Natural killer cell (primary cell): ENCODE data around the gene RTKN2. TPM values are rescaled to one million over a fixed set of nuclear protein-coding genes. Genes with fewer than 3 reads are reported as not detected.

Source experiments
- ATAC-seq, 3 donors: fragments of 150-1000 bp in 2 of 3; fragments of 200-7000 bp in 1 of 3; cut with Tn5 transposase; 1 replicate in 1 of 3; 2 replicates in 2 of 3; pipeline ENCODE4 v1.10.0; 2021; ENCODE audit warnings: mild to moderate bottlenecking in 2 of 3, moderate library complexity in 2 of 3
- DNase-seq, 2 donors: peaks; one replicate each; pipeline versions ENCODE4 v3.0.0 to v3.0.0-alpha.2; 2013 to 2021; ENCODE audit warnings: mixed read lengths in 1 of 2
- H3K27ac ChIP-seq: one replicate; pipeline ENCODE4 v1.5.1; 2013; ENCODE audit warnings: mild to moderate bottlenecking, low read length
- H3K27me3 ChIP-seq: one replicate; pipeline ENCODE4 v1.6.1; 2013; ENCODE audit warnings: low read length; ENCODE audit not compliant: control insufficient read depth, insufficient read depth
- H3K36me3 ChIP-seq: one replicate; pipeline ENCODE4 v1.6.1; 2013; ENCODE audit warnings: low read length; ENCODE audit not compliant: control insufficient read depth, insufficient read depth
- H3K4me1 ChIP-seq: one replicate; pipeline ENCODE4 v1.6.1; 2013; ENCODE audit warnings: low read length; ENCODE audit not compliant: control insufficient read depth, insufficient read depth
- H3K4me3 ChIP-seq: one replicate; pipeline ENCODE4 v1.5.1; 2013; ENCODE audit warnings: low read length
- H3K9me3 ChIP-seq: one replicate; pipeline ENCODE4 v1.6.1; 2013; ENCODE audit warnings: low read length; ENCODE audit not compliant: control insufficient read depth, insufficient read depth
- H3K27ac Mint-ChIP-seq, 2 donors: one replicate each; pipeline ENCODE4 v1.8.0; 2022; ENCODE audit warnings: mild to moderate bottlenecking in 2 of 2, mixed read lengths in 2 of 2, moderate library complexity in 1 of 2
- H3K27me3 Mint-ChIP-seq, 2 donors: one replicate each; pipeline ENCODE4 v1.8.0; 2022; ENCODE audit warnings: low read depth in 2 of 2, mixed read lengths in 2 of 2
- H3K36me3 Mint-ChIP-seq: one replicate; pipeline ENCODE4 v1.8.0; 2022; ENCODE audit warnings: mixed read lengths
- H3K4me1 Mint-ChIP-seq, 2 donors: one replicate each; pipeline ENCODE4 v1.8.0; 2022; ENCODE audit warnings: mixed read lengths in 2 of 2
- H3K4me3 Mint-ChIP-seq: one replicate; pipeline ENCODE4 v1.8.0; 2022; ENCODE audit warnings: mild to moderate bottlenecking, moderate library complexity, mixed read lengths
- H3K9me3 Mint-ChIP-seq, 2 donors: one replicate each; pipeline ENCODE4 v1.8.0; 2022; ENCODE audit warnings: mixed read lengths in 2 of 2
- CTCF ChIP-seq: fragments of 200-600 bp; IDR thresholded peaks from one replicate; pipeline ENCODE4 v1.8.0; 2022; ENCODE audit warnings: antibody characterized with exemption
- WGBS: methylation state at CpG from one replicate; pipeline ENCODE4 v1.1.7; 2013; ENCODE audit warnings: missing lambda C conversion rate; ENCODE audit not compliant: insufficient coverage; 5-methylcytosine and 5-hydroxymethylcytosine counted together
- intact Hi-C: fragments of 100-400 bp; cut with micrococcal nuclease; formaldehyde crosslinking; loops from one replicate; pipeline ENCODE4 v1.14.2; 2022
- total RNA-seq, 4 donors: library from RNA; stranded (reverse); fragments of 120-200 nt in 1 of 4; gene quantifications; one replicate each; pipeline versions ENCODE4 v1.2.3 to v1.2.4, GENCODE V29; 2013 to 2022

Gene RTKN2
- total RNA-seq, 3 donors from 2014 or later (not counting 1 experiment from before 2014, with no cell fraction given), result 0.31 to 0.61 (median 0.33) TPM

GRCh38 chr10:62253704-62254103 is 14.9 kb downstream of the RTKN2 start:
- H3K4me3 ChIP-seq, result no peak overlapping the region
- no peak overlapping the region for H3K27ac ChIP-seq
- Mint-ChIP-seq H3K9me3 (no peaks in the 10 kb centered on the region), H3K4me3 (no peak overlapping the region), H3K4me1 (peaks cover 0 to 5% of the 10 kb centered on the region in 2 donors), H3K27ac (no peak overlapping the region), H3K27me3 (no peaks in the 10 kb centered on the region), H3K36me3 (no peaks in the 10 kb centered on the region)
- no peak for DNase-seq
- no peaks in the 10 kb centered on the region for H3K27me3 ChIP-seq
- no peak for TF ChIP-seq CTCF
- ATAC-seq, result no peak
- intact Hi-C loops, result no loop called here
- H3K4me1 ChIP-seq, result no peaks in the 10 kb centered on the region
- WGBS, result no CpG with 5 or more reads among the region's 1 CpG
- H3K9me3 ChIP-seq, result no peaks in the 10 kb centered on the region
- no peaks in the 10 kb centered on the region for H3K36me3 ChIP-seq

GRCh38 chr10:62252051-62252450 is 16.6 kb downstream of the RTKN2 start:
- H3K4me3 ChIP-seq, result no peak overlapping the region
- ATAC-seq, result no peak
- H3K9me3 ChIP-seq, result no peaks in the 10 kb centered on the region
- H3K4me1 ChIP-seq, result no peaks in the 10 kb centered on the region
- H3K4me3 Mint-ChIP-seq, result no peak overlapping the region
- DNase-seq, result no peak
- H3K27ac Mint-ChIP-seq, result no peak overlapping the region
- no peaks in the 10 kb centered on the region for H3K36me3 ChIP-seq
- H3K36me3 Mint-ChIP-seq, result no peaks in the 10 kb centered on the region
- no peaks in the 10 kb centered on the region for H3K27me3 ChIP-seq
- no CpG with 5 or more reads among the region's 1 CpG for WGBS
- H3K27me3 Mint-ChIP-seq, result no peaks in the 10 kb centered on the region
- no peak for TF ChIP-seq CTCF
- H3K27ac ChIP-seq, result no peak overlapping the region
- intact Hi-C loops, result no loop called here
- peaks cover 0 to 5% of the 10 kb centered on the region in 2 donors for H3K4me1 Mint-ChIP-seq
- no peaks in the 10 kb centered on the region for H3K9me3 Mint-ChIP-seq

- no peak overlapping the region for H3K27ac ChIP-seq
- intact Hi-C loops, result no loop called here
- no peak overlapping the region for H3K4me3 ChIP-seq
- 99% methylated on average over 5 of the region's 5 CpGs for WGBS
- DNase-seq, result no peak
- no peak overlapping the region for H3K4me3 Mint-ChIP-seq
- no peak for ATAC-seq
- H3K4me1 Mint-ChIP-seq, result peaks cover 0 to 5% of the 10 kb centered on the region in 2 donors
- no peaks in the 10 kb centered on the region for H3K4me1 ChIP-seq
- no peak overlapping the region for H3K27ac Mint-ChIP-seq
- H3K9me3 ChIP-seq, result no peaks in the 10 kb centered on the region
- H3K27me3 ChIP-seq, result no peaks in the 10 kb centered on the region
- H3K9me3 Mint-ChIP-seq, result no peaks in the 10 kb centered on the region
- no peak for TF ChIP-seq CTCF
- H3K36me3 ChIP-seq, result no peaks in the 10 kb centered on the region
- H3K36me3 Mint-ChIP-seq, result no peaks in the 10 kb centered on the region
- no peaks in the 10 kb centered on the region for H3K27me3 Mint-ChIP-seq
Measured at GRCh38 chr10:62250594-62251198, 17.9 kb downstream of the RTKN2 start.

- H3K4me3 ChIP-seq, result no peak overlapping the region
- no peaks in the 10 kb centered on the region for H3K36me3 ChIP-seq
- DNase-seq (no peak), ATAC-seq (no peak)
- TF ChIP-seq CTCF, result no peak
- H3K4me1 ChIP-seq, result no peaks in the 10 kb centered on the region
- H3K4me1 Mint-ChIP-seq, result peaks cover 5 to 6% of the 10 kb centered on the region in 2 donors
- no peaks in the 10 kb centered on the region for H3K27me3 ChIP-seq
- H3K4me3 Mint-ChIP-seq, result no peak overlapping the region
- no peaks in the 10 kb centered on the region for H3K36me3 Mint-ChIP-seq
- H3K9me3 ChIP-seq, result no peaks in the 10 kb centered on the region
- no peaks in the 10 kb centered on the region for H3K27me3 Mint-ChIP-seq
- no peak overlapping the region for H3K27ac ChIP-seq
- 67% methylated on average over 2 of the region's 3 CpGs for WGBS
- H3K9me3 Mint-ChIP-seq, result no peaks in the 10 kb centered on the region
- intact Hi-C loops, result no loop called here
- no peak overlapping the region for H3K27ac Mint-ChIP-seq
Measured at GRCh38 chr10:62249957-62250356, 18.7 kb downstream of the RTKN2 start.
